GM12878 (cell line): ENCODE data around the gene TEAD4. TPM values are rescaled to one million over a fixed set of nuclear protein-coding genes. Genes with fewer than 3 reads are reported as not detected.

ENCODE experiments used
- ATAC-seq: fragments of 200-7000 bp; cut with Tn5 transposase; 3 replicates; pipeline ENCODE4 v1.9.1; 2020; ENCODE audit warnings: mild to moderate bottlenecking, moderate library complexity
- BruUV-seq: library from RNA; stranded (reverse); fragments of 400-500 nt; replicated peaks from 2 replicates; lab custom pipeline; 2021; lab: Mats Ljungman, UMichigan
- CTCF ChIA-PET: fragments of 300-600 bp; sonication (Branson Sonifier 250); formaldehyde crosslinking; extraction: SDS; loops from one replicate; lab custom pipeline; 2021; ENCODE audit warnings: inconsistent platforms; lab: Yijun Ruan, JAX
- POLR2A ChIA-PET: fragments of 350-600 bp; formaldehyde crosslinking; extraction: SDS; loops from one replicate; lab custom pipeline; 2021; ENCODE audit warnings: inconsistent platforms; lab: Charles Lee
- RAD21 ChIA-PET: fragments of 300-600 bp; sonication (Branson Sonifier 250); formaldehyde crosslinking; loops from one replicate; lab custom pipeline; 2023; ENCODE audit warnings: antibody characterized with exemption; ENCODE audit not compliant: unreplicated experiment; lab: Charles Lee
- SMC1A ChIA-PET: fragments of 300-600 bp; sonication (Branson Sonifier 250); formaldehyde crosslinking; loops from one replicate; lab custom pipeline; 2023; ENCODE audit not compliant: unreplicated experiment, uncharacterized antibody; lab: Charles Lee
- DNase-seq: peaks from one replicate; pipeline ENCODE4 v3.0.0-alpha.2; 2011; ENCODE audit warnings: low read depth, low spot score
- FAIRE-seq: peaks from 3 replicates; lab custom pipeline; 2011; peaks lifted over from hg19 to GRCh38; lab: Jason Lieb, UNC
- H2AFZ ChIP-seq: 2 replicates; pipeline ENCODE4 v1.6.0; 2011; ENCODE audit warnings: low read depth, low read length, control low read depth; ENCODE audit not compliant: control insufficient read depth
- H3K27ac ChIP-seq: 2 replicates; pipeline ENCODE4 v1.5.1; 2011; ENCODE audit warnings: control low read depth; ENCODE audit not compliant: control insufficient read depth, insufficient read depth
- H3K27me3 ChIP-seq, 2 experiments: replicated peaks in 1 of 2; 2 replicates each; pipeline versions ENCODE4 v1.6.0 to v1.6.1; 2011; ENCODE audit warnings: low read length in 1 of 2; ENCODE audit not compliant: control insufficient read depth in 2 of 2, insufficient read depth in 2 of 2
- H3K36me3 ChIP-seq, 2 experiments: 2 replicates each; pipeline ENCODE4 v1.5.1; 2011; ENCODE audit warnings: low read length in 1 of 2; ENCODE audit not compliant: control insufficient read depth in 2 of 2, insufficient read depth in 2 of 2
- H3K4me1 ChIP-seq: 2 replicates; pipeline ENCODE4 v1.6.1; 2011; ENCODE audit warnings: mild to moderate bottlenecking, low read length, moderate library complexity, mixed read lengths; ENCODE audit not compliant: control insufficient read depth, insufficient read depth
- H3K4me2 ChIP-seq: 2 replicates; pipeline ENCODE4 v1.6.0; 2011; ENCODE audit warnings: control low read depth; ENCODE audit not compliant: control insufficient read depth, insufficient read depth
- H3K4me3 ChIP-seq: fragments of 200-600 bp; sonication (generic); 2 replicates; pipeline ENCODE4 v1.5.1; 2016
- H3K79me2 ChIP-seq: 2 replicates; pipeline ENCODE4 v1.6.0; 2011; ENCODE audit warnings: low read length; ENCODE audit not compliant: control insufficient read depth, insufficient read depth
- H3K9ac ChIP-seq: 2 replicates; pipeline ENCODE4 v1.8.0; 2011; ENCODE audit warnings: low read length, control low read depth, mixed read lengths; ENCODE audit not compliant: control insufficient read depth, insufficient read depth
- H3K9me3 ChIP-seq: replicated peaks from 3 replicates; pipeline ENCODE4 v1.5.1; 2011; ENCODE audit warnings: mild to moderate bottlenecking, low read length; ENCODE audit not compliant: control insufficient read depth, insufficient read depth
- H4K20me1 ChIP-seq: 2 replicates; pipeline ENCODE4 v1.6.0; 2011; ENCODE audit not compliant: control insufficient read depth, insufficient read depth
- BACH1 ChIP-seq: fragments of 450-650 bp; IDR thresholded peaks from 2 replicates; pipeline ENCODE4 v1.6.1; 2017; ENCODE audit warnings: mild to moderate bottlenecking, borderline replicate concordance
- SP1 ChIP-seq: IDR thresholded peaks from one replicate; pipeline ENCODE4 v1.6.1; 2011; ENCODE audit warnings: low read depth, low read length
- ZBTB33 ChIP-seq: fragments of 450-650 bp; IDR thresholded peaks from 2 replicates; pipeline ENCODE4 v1.6.1; 2017; ENCODE audit warnings: mild to moderate bottlenecking
- WGBS: methylation state at CpG from one replicate; pipeline ENCODE4 v1.1.6; 2016; ENCODE audit warnings: low lambda C conversion rate; ENCODE audit not compliant: insufficient replicate concordance, insufficient coverage; ENCODE audit errors: missing lambda C conversion rate; 5-methylcytosine and 5-hydroxymethylcytosine counted together
- in situ Hi-C: fragments of 300-500 bp; cut with MboI; formaldehyde crosslinking; loops from 9 replicates; pipeline ENCODE4 v1.14.3; 2018; ENCODE audit warnings: mixed read lengths
- intact Hi-C: fragments of 100-400 bp; cut with micrococcal nuclease; formaldehyde crosslinking; loops from one replicate; pipeline ENCODE4 v1.14.2; 2022; ENCODE audit not compliant: unreplicated experiment
- polyA plus RNA-seq, 11 experiments: library from polyadenylated mRNA; depleted of rRNA in 4 of 11; unstranded in 6 of 11; stranded (reverse) in 5 of 11; fragments of >200 nt; fragmentation: Nextera tagmentation in 4 of 11; fragmentation: Illumina TruSeq in 1 of 11; extraction: Ambion mirVana in 4 of 11; extraction: Trizol in 1 of 11; gene quantifications; 1 replicate in 1 of 11; 2 replicates in 10 of 11; pipeline versions ENCODE4 v1.2.1 to v1.2.3, GENCODE V29; 2011 to 2016; ENCODE audit warnings: inconsistent platforms in 2 of 11, missing spikeins in 2 of 11, low read depth in 1 of 11
- total RNA-seq, 4 experiments: library from RNA; depleted of rRNA in 3 of 4; stranded (reverse); fragments of >200 nt in 3 of 4; fragmentation: Illumina TruSeq in 1 of 4; extraction: Trizol in 1 of 4; gene quantifications; 2 replicates each; pipeline versions ENCODE4 v1.2.1 to v1.2.3, GENCODE V29; 2013 to 2021

Gene TEAD4
- total and polyA plus RNA-seq, 10 of the 15 experiments (the other 5 are each of a cell fraction or from before 2014, with no cell fraction given): 0.04 to 0.68 (median 0.31) TPM; not detected in 4

GRCh38 chr12:3012786-3013185 lies 53.6 kb downstream of the TEAD4 start:
- 6% methylated on average over 6 of the region's 6 CpGs for WGBS
- Histone ChIP-seq H3K27me3 (no peaks in the 10 kb centered on the region; a peak in 1 of 4 replicates), H3K4me3 (no peak overlapping the region), H3K79me2 (no peaks in the 10 kb centered on the region), H3K9ac (no peak overlapping the region), H4K20me1 (no peaks in the 10 kb centered on the region), H3K4me2 (no peak overlapping the region), H2AFZ (no peak overlapping the region), H3K27ac (no peak overlapping the region), H3K4me1 (no peaks in the 10 kb centered on the region), H3K9me3 (no peaks in the 10 kb centered on the region), H3K36me3 (no peaks in the 10 kb centered on the region)
- SMC1A ChIA-PET: no interaction called here
- intact Hi-C loops: no loop called here
- RAD21 ChIA-PET: no interaction called here
- TF ChIP-seq BACH1 (no peak), ZBTB33 (no peak)
- BruUV-seq: no TSS peak
- POLR2A ChIA-PET: interaction anchor here (0.7 kb wide), 1 partner anchor 729 kb away, joined by 5 read pairs; no protein-coding TSS in a partner anchor
- in situ Hi-C loops: no loop called here
- FAIRE-seq (no peak), DNase-seq (no peak), ATAC-seq (no peak)
- CTCF ChIA-PET: no interaction called here

- POLR2A ChIA-PET: no interaction called here
- Histone ChIP-seq H3K9me3 (no peaks in the 10 kb centered on the region), H3K36me3 (no peaks in the 10 kb centered on the region), H3K4me1 (no peaks in the 10 kb centered on the region), H2AFZ (no peak overlapping the region), H3K27ac (no peak overlapping the region), H3K4me3 (no peak overlapping the region), H3K27me3 (no peaks in the 10 kb centered on the region; a peak in 1 of 4 replicates), H4K20me1 (no peaks in the 10 kb centered on the region), H3K79me2 (no peaks in the 10 kb centered on the region), H3K4me2 (no peak overlapping the region), H3K9ac (no peak overlapping the region)
- 33% methylated on average over 15 of the region's 16 CpGs for WGBS
- FAIRE-seq (no peak), ATAC-seq (no peak), DNase-seq (no peak)
- BruUV-seq: no TSS peak
- intact Hi-C loops: no loop called here
- in situ Hi-C loops: no loop called here
- no peak for TF ChIP-seq SP1
- RAD21 ChIA-PET: no interaction called here
- CTCF ChIA-PET: no interaction called here
- SMC1A ChIA-PET: interaction anchor here (0.7 to 1.1 kb wide), 2 partner anchors 12 to 1746 kb away, joined by 3 read pairs; no protein-coding TSS in a partner anchor
Observed at GRCh38 chr12:3014641-3015040, 55.4 kb downstream of the TEAD4 start.
